ENCODE results near the gene ZNF607. TPM values are rescaled to one million over a fixed set of nuclear protein-coding genes. Genes with fewer than 3 reads are reported as not detected.

The ZNF607 gene
- 1.1 and 3.0 TPM in 2 replicates for total RNA-seq

DNA sequence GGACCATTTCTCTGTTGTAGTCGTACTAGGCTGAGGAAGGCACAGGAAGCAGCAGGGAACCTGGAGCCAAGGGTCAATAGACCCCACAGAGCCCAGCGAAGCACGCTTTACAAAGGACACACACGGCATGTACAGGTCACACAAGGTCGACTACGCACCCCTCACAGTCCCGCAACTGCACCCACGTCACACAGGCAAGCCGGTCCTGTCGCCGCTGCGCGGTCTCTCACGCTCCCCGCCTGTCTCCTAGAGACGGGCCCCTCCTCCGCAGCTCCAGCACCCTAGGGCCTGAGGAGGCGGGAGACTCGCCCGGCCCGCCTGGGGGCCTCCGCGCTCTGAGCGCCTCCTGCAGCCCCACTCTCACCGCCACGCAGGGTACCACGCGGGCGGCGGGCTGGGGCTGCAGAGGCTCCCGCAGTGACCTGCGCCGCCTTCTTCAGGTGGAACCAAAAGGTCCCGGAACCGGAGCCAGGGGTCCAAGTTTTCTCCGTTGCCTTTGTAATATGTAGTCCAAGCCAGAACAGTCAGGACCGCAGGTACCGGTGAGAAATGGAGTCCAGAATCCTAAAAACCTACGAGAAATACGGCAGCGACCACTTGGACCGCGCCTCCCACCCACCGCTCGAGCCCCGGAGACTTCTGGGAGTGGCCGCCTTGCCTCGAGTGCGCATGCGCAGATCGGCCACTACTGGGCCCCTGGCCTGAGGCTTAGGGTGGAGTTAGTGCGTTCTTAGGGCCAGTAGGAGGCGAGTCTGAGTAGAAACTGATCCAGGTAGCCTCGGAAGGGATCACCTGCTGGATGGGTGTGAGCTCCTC is at the start of gene ZNF607:
Gene ZNF607 (minus strand): TSS at position 651 of the 816 bp plus-strand sequence. CDS start 8,143 bp downstream, outside the sequence.

DNA sequence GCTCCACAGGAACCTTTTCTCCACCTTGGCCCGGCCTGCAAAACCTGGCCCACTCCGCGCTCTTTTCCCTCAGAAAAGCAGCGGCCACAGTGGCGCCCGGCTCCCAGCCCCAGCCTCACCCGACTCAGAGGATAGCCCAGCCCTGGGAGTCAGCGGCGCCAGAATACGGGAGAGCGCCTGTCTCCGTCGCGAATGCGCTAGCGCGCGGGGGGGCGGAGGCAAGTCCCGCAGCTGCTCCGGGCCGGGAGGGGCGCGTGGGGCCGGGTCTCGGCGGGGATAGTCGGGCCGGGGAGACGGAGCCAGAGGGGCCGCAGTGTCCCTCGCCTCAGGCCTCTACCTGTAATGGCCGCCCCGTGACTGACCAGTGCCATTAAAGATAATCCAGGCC is 64.3 kb downstream of the ZNF607 start, which contains the start of gene ZFP30:
Gene ZFP30 (minus strand): TSS at position 165 of the 388 bp plus-strand sequence. CDS start 7,643 bp downstream, outside the sequence.

Other genes with a start within 250 kb of the ZNF607 start
- 1.1 and 3.3 TPM in 2 replicates for gene ZNF793, start 212.8 kb downstream of the ZNF607 start, total RNA-seq
- 0.65 and 1.9 TPM in 2 replicates for gene ZNF571, start 125.0 kb downstream of the ZNF607 start, total RNA-seq
- 0.16 and 0.76 TPM in 2 replicates for gene ZNF540, start 124.9 kb downstream of the ZNF607 start, total RNA-seq
- gene ZFP30, start 64.3 kb downstream of the ZNF607 start, total RNA-seq: 3.9 and 10.4 TPM in 2 replicates
- 1.1 and 3.2 TPM in 2 replicates for gene ZNF573, start 59.8 kb upstream of the ZNF607 start, total RNA-seq
- not detected in 2 replicates for gene WDR87, start 186.8 kb upstream of the ZNF607 start, total RNA-seq
- 47.8 and 56.1 TPM in 2 replicates for gene SIPA1L3, start 187.4 kb upstream of the ZNF607 start, total RNA-seq